Glomerular visceral epithelial cell (primary cell): ENCODE data around the gene TCF15.

Experiments
- DNase-seq: peaks from one replicate; pipeline ENCODE4 v3.0.0-alpha.2; 2016; ENCODE audit errors: extremely low spot score

TCF15 gene

GRCh38 chr20:610130-611046 is at the start of gene TCF15:
TCF15 (minus strand) TSS chr20:610309; CDS start chr20:610237, 72 bp downstream.
- DNase-seq = peak; percentile 15

DNA sequence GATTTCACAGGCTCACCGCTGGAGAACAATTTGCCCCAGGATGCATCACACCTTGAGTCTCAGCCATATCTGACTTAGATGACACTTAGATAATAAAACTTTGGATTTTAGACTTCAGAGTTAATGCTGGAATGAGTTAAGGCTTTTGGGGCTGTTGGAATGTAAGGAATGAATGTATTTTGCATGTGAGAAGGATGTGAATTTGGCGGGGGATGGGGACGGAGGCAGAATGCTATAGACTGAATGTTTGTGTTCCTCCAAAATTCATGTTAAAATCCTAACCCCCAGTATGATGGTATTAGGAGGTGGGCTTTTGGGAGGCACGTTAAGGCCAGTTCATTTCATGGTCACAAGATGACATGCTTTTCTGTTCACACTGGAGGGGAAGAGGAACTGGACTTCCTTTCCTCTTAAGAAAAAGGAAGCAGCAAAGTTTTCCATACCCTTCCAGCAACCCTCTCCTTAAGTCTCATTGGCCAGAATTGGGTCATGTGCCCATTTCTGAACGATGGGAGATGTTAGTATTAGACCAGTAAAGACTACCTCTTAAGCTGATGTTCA is 48.7 kb upstream of the TCF15 start:
- no peak for DNase-seq

DNA sequence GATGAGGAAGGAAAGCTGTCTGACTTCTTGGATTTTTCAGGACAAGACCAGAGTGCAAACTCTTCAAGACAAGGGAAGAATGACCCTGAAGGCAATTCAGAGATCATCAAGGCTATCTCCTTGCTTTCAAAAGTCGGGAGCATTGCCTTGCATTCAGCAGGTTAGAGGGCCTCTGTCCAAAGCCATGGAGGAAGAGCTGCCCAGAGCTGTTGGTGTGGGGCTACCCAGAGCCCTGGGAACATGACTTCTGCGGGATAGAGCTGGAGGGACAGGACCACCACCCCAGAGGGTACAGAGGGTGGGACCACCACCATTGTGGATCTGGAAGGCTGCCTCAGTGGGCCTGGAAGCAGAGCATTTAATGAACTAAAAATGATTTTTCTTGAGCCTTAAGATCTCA is 48.1 kb upstream of the TCF15 start:
- DNase-seq = no peak

GRCh38 chr20:655726-656624 is 45.9 kb upstream of the TCF15 start:
- no peak for DNase-seq

DNA sequence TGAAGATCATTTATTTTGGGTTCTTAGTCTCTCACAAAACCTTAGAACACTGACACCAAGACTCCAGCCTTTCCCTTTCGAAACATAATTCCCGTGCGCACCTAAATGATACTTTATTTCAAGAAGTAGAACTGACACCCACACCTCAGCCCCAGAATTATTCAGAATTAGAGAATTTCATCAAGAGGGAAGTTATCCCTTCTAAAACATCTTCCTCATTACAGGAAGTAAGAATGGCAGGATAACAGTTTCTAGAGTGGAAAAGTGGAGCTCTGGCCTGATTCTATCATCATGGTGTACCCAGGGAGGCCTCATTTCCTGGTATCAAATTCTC is 44.3 kb upstream of the TCF15 start:
- DNase-seq = no peak

DNA sequence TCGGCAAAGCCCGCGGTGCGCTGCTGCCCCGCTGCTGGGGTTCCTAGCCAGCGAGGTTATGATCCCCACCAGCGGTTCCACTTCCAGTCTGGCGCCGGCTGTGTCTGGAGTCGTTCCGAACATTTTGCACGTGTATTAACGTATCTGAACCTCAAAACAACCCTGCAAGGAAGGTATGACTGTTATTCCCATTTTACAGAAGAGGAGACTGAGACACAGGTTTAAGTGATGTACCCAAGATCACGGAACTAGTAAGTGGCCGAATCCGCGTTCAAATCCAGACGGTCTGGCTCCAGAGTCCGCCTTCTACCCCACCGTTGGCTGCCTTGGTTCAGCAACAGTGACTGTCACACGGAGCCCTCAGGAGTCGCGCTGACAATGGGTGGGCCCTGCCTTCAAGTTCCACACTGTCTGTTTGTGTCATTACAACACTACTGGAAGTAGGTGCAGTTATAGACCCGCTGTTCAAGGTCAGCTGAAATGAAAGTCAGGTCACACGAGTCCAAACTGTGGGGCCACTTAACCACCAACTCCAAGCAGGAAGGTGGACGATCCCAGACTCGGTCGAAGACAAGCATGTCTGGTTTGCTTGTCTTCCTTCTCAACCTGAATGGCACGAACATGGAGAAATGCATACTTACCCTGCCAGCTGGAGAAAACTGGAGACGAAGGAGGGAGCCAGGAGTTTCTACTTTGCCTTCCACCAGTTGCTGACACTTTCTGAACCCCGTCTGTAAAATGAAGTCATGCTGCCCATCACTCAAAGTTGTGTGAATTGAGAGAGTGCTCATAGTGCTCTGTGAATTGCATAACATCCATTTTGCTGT is 43.7 kb upstream of the TCF15 start:
- DNase-seq = no peak

GRCh38 chr20:653110-653589 is 43.0 kb upstream of the TCF15 start, which contains the start of gene SRXN1:
SRXN1 (minus strand) TSS chr20:653200; CDS start chr20:653185, 15 bp downstream.
- peak; percentile 95 for DNase-seq

GRCh38 chr20:652615-653109 is 42.6 kb upstream of the TCF15 start:
- DNase-seq = peak; percentile 59

DNA sequence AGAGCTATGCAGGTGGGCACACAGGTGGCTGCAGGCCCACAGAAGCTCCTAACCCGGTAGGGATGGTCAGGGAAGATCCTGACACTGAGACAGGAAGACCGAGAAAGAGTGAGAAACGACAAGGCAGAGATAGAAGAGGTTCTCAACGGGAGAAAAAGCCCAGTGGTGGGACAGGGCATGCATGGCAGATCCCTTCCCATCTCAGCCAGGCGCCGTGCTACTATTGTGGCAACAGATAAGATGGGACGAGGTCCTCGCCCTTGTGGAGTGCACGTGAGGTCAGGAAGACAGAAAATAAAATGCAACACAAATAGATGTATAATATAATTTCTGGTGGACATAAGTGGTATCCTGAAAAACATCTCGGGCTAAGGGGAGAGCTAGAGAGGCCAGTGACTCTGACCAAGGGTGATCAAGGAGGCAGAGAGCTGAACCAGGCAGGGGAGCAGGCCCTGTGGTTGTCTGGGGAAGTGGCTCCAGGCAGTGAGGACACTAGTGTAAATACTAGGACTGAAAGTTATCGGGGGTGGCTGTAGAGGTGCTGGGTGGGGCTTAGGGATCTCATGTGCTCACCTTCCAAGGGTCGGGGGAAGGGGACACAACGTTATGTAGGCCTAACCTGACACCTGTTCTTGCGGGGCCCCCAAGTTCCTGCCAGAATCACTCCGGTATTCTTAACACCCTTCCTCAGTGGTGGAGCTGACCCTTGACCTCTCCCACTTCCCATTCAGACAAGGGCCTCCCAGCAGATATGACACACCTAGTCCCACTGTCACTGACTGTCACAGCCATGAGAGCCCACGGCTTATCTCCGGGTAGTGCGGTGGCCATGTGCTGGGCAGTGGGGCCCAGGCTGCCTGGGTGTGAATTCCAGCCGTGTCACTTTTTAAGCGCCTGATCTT is 41.9 kb upstream of the TCF15 start:
- DNase-seq = peak; percentile 16

DNA sequence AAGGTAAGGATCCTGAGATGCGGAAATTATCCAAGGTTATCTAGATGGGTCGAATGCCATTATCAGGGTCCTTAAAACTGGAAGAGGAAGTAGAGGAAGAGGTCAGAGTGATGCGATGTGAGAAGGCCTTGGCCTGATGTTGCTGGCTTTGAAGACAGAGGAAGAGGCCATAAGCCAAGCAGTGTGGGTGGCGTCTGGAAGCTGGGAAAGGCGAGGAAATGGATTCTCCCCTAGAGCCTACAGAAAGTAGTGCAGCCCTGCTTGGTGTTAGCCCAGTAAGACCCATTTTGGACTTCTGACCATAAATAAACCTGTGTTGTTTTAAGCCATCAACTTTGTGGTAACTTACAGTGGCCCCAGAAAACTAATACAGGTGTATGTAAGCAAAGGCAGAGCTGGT is 40.8 kb upstream of the TCF15 start:
- DNase-seq = no peak

GRCh38 chr20:650281-650680 is 40.2 kb upstream of the TCF15 start:
- no peak for DNase-seq

- DNase-seq = no peak
Observed at GRCh38 chr20:647479-648019, 37.4 kb upstream of the TCF15 start.

DNA sequence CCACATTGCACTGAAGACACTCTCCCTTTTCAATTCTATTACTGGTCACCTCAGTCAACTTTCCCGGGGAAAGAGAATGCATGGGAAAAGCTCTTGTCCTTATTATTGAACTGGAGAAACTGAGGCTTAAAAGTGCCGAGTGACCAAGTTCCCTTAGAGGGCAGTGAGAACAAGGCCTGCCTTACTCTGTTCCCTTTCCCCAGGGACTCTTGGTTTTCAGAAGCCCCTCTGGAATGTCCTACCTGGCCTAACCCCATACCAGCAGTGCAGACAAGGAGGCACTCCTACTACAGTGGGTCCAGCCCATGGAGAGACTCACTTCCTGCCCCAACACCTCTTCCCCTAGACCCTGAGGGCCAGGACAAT is 36.7 kb upstream of the TCF15 start:
- DNase-seq = no peak

DNA sequence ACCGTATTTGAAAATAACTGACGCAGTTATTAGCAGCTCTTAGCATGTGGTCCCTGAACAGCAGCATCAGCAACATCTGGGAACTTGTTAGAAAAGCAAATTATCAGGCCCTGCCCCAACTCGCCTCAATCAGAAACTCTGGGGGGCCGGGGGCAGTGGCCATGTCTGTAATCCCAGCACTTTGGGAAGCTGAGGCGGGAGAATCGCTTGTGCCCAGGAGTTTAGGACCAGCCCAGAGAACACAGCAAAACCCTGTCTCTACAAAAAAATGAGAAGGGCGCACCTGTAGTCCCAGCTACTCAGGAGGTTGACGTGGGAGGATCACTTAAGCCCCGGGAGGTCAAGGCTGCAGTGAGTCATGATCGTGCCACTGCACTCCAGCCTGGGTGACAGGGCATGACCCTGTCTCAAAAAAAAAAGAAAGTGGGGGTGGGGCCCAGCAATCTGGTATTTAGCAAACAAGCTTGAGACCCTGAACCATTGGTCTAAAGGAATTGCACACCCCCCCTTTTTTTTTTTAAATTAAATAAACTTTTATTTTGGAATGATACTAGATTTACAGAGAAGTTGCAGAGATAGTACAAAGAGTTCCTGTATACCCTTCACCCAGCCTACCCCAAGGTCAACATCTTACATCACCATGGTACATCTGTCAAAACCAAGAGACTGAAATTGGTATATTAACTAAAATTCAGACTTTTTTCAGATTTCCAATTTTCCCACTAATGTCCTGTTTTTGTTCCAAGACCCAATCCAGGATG is 36.2 kb upstream of the TCF15 start:
- DNase-seq = no peak

GRCh38 chr20:645318-646106 is 35.4 kb upstream of the TCF15 start:
- DNase-seq = peak; percentile 75

DNA sequence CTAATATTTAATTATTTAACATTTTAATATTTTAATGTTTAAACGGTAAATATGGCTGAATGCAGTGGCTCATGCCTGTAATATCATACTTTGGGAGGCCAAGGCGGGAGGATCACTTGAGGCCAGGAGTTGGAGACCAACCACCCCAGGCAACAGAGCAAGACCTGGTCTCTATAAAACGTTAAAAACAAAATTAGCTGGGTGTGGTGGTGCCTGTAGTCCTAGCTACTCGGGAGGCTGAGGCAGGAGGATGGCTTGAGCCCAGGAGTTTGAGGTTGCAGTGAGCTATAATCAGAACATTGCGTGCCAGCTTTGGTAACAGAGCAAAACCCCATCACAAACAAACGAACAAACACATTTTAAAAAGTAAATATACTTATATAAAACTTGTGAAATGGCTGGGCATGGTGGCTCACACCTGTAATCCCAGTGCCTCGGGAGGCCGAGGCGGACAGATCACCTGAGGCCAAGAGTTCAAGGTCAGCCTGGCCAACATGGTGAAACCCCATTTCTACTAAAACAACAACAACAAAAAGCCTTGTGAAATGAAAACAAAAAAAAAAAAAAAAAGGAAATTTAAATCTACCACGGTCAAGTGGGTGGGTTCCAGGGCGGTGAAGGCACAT is 34.7 kb upstream of the TCF15 start:
- no peak for DNase-seq

DNA sequence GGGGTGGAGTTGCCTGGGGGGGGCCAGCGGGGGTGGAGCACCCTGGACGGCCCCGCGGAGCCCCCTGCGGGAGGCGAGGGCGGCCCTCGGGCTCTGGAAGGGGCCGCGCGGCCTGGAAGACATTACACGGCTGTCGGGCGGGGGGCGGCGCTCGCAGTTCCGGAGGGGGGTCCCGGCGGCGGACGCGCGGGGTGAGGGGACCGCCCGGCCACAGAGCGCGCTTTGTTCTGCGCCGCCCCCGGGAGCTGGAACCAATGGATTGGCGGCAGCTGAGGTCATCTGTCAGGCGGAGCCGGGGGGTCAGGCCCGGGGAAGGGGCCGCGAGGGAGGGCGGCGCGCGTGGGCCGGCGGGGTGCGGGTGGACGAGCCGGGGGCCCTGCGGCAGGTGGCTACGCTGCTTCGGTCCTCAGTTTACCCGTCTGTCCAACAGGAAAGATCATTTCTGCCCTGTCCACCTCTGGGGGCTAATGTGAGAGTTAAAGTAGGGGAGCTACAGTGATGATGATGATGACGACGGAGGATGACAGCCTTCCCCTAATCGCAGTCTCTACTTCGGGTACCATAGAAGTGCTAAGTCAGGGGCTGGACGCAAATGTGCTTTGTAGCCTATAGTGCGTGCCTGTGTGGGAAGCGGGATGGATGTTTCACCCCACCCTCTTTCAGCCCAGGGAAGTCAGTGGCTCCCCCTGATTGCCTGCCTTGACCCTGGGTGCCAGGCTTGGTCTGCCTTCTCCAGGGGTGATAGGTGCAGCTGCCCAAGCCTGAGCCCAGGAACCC is 32.5 kb upstream of the TCF15 start:
- no peak for DNase-seq
